ENCODE measurements around the gene NIPAL3. TPM values are rescaled to one million over a fixed set of nuclear protein-coding genes. Genes with fewer than 3 reads are reported as not detected.

The NIPAL3 gene
- total RNA-seq, 1 donor from 2014 or later: 35.5 TPM

- peak; percentile 85 for DNase-seq (ENCODE audit: low spot score)
Observed at GRCh38 chr1:24390924-24391782, 24.4 kb upstream of the NIPAL3 start.

GRCh38 chr1:24391882-24392603 lies 23.6 kb upstream of the NIPAL3 start:
- no peak for DNase-seq (ENCODE audit: low spot score)

- DNase-seq (ENCODE audit: low spot score): no peak
Observed at GRCh38 chr1:24392604-24392946, 23.0 kb upstream of the NIPAL3 start.

- no peak for DNase-seq (ENCODE audit: low spot score)
Observed at GRCh38 chr1:24392982-24393650, 22.5 kb upstream of the NIPAL3 start.

- no peak for DNase-seq (ENCODE audit: low spot score)
Observed at GRCh38 chr1:24393892-24394291, 21.7 kb upstream of the NIPAL3 start.

GRCh38 chr1:24400065-24400464 lies 15.5 kb upstream of the NIPAL3 start:
- DNase-seq (ENCODE audit: low spot score): no peak

GRCh38 chr1:24403806-24404205 lies 11.8 kb upstream of the NIPAL3 start:
- DNase-seq (ENCODE audit: low spot score): no peak

GRCh38 chr1:24406788-24407187 lies 8.8 kb upstream of the NIPAL3 start:
- DNase-seq (ENCODE audit: low spot score): no peak

- DNase-seq (ENCODE audit: low spot score): no peak
Observed at GRCh38 chr1:24409535-24409934, 6.1 kb upstream of the NIPAL3 start.

- DNase-seq (ENCODE audit: low spot score): no peak
Observed at GRCh38 chr1:24410750-24411149, 4.9 kb upstream of the NIPAL3 start.

- DNase-seq (ENCODE audit: low spot score): no peak
Observed at GRCh38 chr1:24411963-24412362, 3.6 kb upstream of the NIPAL3 start.

GRCh38 chr1:24412408-24412807 lies 3.2 kb upstream of the NIPAL3 start:
- no peak for DNase-seq (ENCODE audit: low spot score)

GRCh38 chr1:24413350-24414163 lies 2.0 kb upstream of the NIPAL3 start, which contains the start of gene STPG1:
TSS of gene STPG1 (minus strand) at chr1:24413782. CDS start at chr1:24401388, 12,394 bp downstream.
- peak; percentile 90 for DNase-seq (ENCODE audit: low spot score)

GRCh38 chr1:24414775-24415333 lies 748 bp upstream of the NIPAL3 start:
- no peak for DNase-seq (ENCODE audit: low spot score)

GRCh38 chr1:24415910-24416665 lies 486 bp downstream of the NIPAL3 start:
- DNase-seq (ENCODE audit: low spot score): peak; percentile 50

GRCh38 chr1:24416666-24417391 lies 1.2 kb downstream of the NIPAL3 start:
- DNase-seq (ENCODE audit: low spot score): no peak

GRCh38 chr1:24417681-24418080 lies 2.1 kb downstream of the NIPAL3 start:
- no peak for DNase-seq (ENCODE audit: low spot score)

GRCh38 chr1:24418898-24419628 lies 3.5 kb downstream of the NIPAL3 start:
- DNase-seq (ENCODE audit: low spot score): peak; percentile 61

GRCh38 chr1:24420547-24420946 lies 4.9 kb downstream of the NIPAL3 start:
- no peak for DNase-seq (ENCODE audit: low spot score)

Measured in ureter (tissue), 1 donor.